ENCODE data around the gene FBXL19.

- TF ChIP-seq CTCF (conservative IDR thresholded peaks at IDR 0.05) = no peak
- TF ChIP-seq EZH2 (IDR thresholded peaks at IDR 0.05; ENCODE audit: low read depth) = no peak
Measured at GRCh38 chr16:30983289-30983889, 60.0 kb downstream of the FBXL19 start.
